ENCODE measurements around the gene TNIP2. TPM values are rescaled to one million over a fixed set of nuclear protein-coding genes. Genes with fewer than 3 reads are reported as not detected.

TNIP2 gene
- total and polyA plus RNA-seq, 2 experiments from 2014 or later = 40.6 to 55.2 TPM

DNA sequence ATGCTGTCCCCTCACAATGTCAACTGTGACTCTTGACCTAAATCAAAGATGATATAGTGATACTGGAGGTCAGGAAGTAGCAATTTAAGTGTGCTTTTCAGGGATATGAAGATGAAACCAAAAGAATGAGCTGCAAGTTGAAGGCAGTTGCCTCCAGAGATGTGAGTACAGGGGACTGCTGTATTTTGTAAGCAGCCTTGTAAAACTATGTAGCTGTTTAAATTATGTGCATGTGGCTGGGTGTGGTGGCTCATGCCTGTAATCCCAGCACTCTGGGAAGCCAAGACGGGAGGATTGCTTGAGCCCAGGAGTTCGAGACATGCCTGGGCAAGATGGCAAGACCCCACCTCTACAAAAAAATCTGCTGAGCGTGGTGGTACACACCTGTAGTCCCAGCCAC, 15.1 kb upstream of the TNIP2 start:
- peak overlapping the region; percentile 43; the same call in 1 of the 2 replicates for H2AFZ ChIP-seq
- TF ChIP-seq EZH2 (IDR thresholded peaks at IDR 0.05; ENCODE audit: insufficient read depth, poor library complexity, severe bottlenecking) = no peak
- no peak for TF ChIP-seq EZH2phosphoT487 (IDR thresholded peaks at IDR 0.05; ENCODE audit: insufficient read depth, low read depth)
- no peaks in the 10 kb centered on the region; the same call in 1 of the 2 replicates for H3F3A ChIP-seq (ENCODE audit: insufficient read depth)
- H3K79me2 ChIP-seq (ENCODE audit: insufficient read depth) = no peaks in the 10 kb centered on the region
- in situ Hi-C loops (cut with MboI) = no loop called here
- H3K36me3 ChIP-seq (ENCODE audit: low read depth) = no peaks in the 10 kb centered on the region
- H3K27ac ChIP-seq = no peak overlapping the region
- no peaks in the 10 kb centered on the region for H3K27me3 ChIP-seq (replicated peaks; ENCODE audit: insufficient read depth)
- H4K20me1 ChIP-seq (ENCODE audit: insufficient read depth) = no peaks in the 10 kb centered on the region
- H3K4me3 ChIP-seq = no peak overlapping the region
- 38 to 50% methylated on average over 3 of the region's 3 CpGs for WGBS, 2 experiments (ENCODE audit: low coverage in 1 of 2, low lambda C conversion rate in 2 of 2, missing lambda C conversion rate in 2 of 2)
- no peak for DNase-seq
- H3K9me3 ChIP-seq (ENCODE audit: low read depth) = no peaks in the 10 kb centered on the region
- H3K9me2 ChIP-seq (ENCODE audit: insufficient read depth) = no peaks in the 10 kb centered on the region
- H3K4me1 ChIP-seq (ENCODE audit: insufficient read depth) = no peaks in the 10 kb centered on the region
- no peak overlapping the region for H3K4me2 ChIP-seq (ENCODE audit: unreplicated experiment)
- no peak overlapping the region for H3K9ac ChIP-seq

- in situ Hi-C loops (cut with MboI) = no loop called here
- no peaks in the 10 kb centered on the region for H3K4me1 ChIP-seq (ENCODE audit: insufficient read depth)
- H3K9me2 ChIP-seq (ENCODE audit: insufficient read depth) = no peaks in the 10 kb centered on the region
- H3K4me2 ChIP-seq (ENCODE audit: unreplicated experiment) = no peak overlapping the region
- H3F3A ChIP-seq (ENCODE audit: insufficient read depth) = peaks cover 3% of the 10 kb centered on the region; the same call in 1 of the 2 replicates
- no peak for DNase-seq
- 81 to 86% methylated on average over 15 of the region's 15 CpGs for WGBS, 2 experiments (ENCODE audit: low coverage in 1 of 2, low lambda C conversion rate in 2 of 2, missing lambda C conversion rate in 2 of 2)
- no peak overlapping the region for H3K27ac ChIP-seq
- H3K9me3 ChIP-seq (ENCODE audit: low read depth) = no peaks in the 10 kb centered on the region
- H3K4me3 ChIP-seq = no peak overlapping the region
- no peaks in the 10 kb centered on the region for H3K79me2 ChIP-seq (ENCODE audit: insufficient read depth)
- TF ChIP-seq EZH2 (IDR thresholded peaks at IDR 0.05; ENCODE audit: insufficient read depth, poor library complexity, severe bottlenecking) = no peak
- no peak for TF ChIP-seq EZH2phosphoT487 (IDR thresholded peaks at IDR 0.05; ENCODE audit: insufficient read depth, low read depth)
- H3K9ac ChIP-seq = no peak overlapping the region
- no peaks in the 10 kb centered on the region for H3K36me3 ChIP-seq (ENCODE audit: low read depth)
- H4K20me1 ChIP-seq (ENCODE audit: insufficient read depth) = no peaks in the 10 kb centered on the region
- H3K27me3 ChIP-seq (replicated peaks; ENCODE audit: insufficient read depth) = no peaks in the 10 kb centered on the region
- H2AFZ ChIP-seq = no peak overlapping the region
Observed at GRCh38 chr4:2768921-2769336, 12.8 kb upstream of the TNIP2 start.

GRCh38 chr4:2768124-2768523, 12.0 kb upstream of the TNIP2 start:
- Histone ChIP-seq H3F3A (ENCODE audit: insufficient read depth) (peaks cover 3% of the 10 kb centered on the region; the same call in 1 of the 2 replicates), H3K9me2 (ENCODE audit: insufficient read depth) (no peaks in the 10 kb centered on the region), H4K20me1 (ENCODE audit: insufficient read depth) (no peaks in the 10 kb centered on the region), H3K9me3 (ENCODE audit: low read depth) (no peaks in the 10 kb centered on the region), H3K9ac (no peak overlapping the region), H2AFZ (no peak overlapping the region), H3K27me3 (replicated peaks; ENCODE audit: insufficient read depth) (no peaks in the 10 kb centered on the region), H3K36me3 (ENCODE audit: low read depth) (no peaks in the 10 kb centered on the region), H3K4me1 (ENCODE audit: insufficient read depth) (no peaks in the 10 kb centered on the region), H3K79me2 (ENCODE audit: insufficient read depth) (no peaks in the 10 kb centered on the region), H3K4me3 (no peak overlapping the region), H3K27ac (no peak overlapping the region), H3K4me2 (ENCODE audit: unreplicated experiment) (no peak overlapping the region)
- DNase-seq = no peak
- 82 to 85% methylated on average over 9 of the region's 9 CpGs for WGBS, 2 experiments (ENCODE audit: low coverage in 1 of 2, low lambda C conversion rate in 2 of 2, missing lambda C conversion rate in 2 of 2)
- TF ChIP-seq EZH2 (IDR thresholded peaks at IDR 0.05; ENCODE audit: insufficient read depth, poor library complexity, severe bottlenecking) (no peak), EZH2phosphoT487 (IDR thresholded peaks at IDR 0.05; ENCODE audit: insufficient read depth, low read depth) (no peak)
- in situ Hi-C loops (cut with MboI) = no loop called here

DNA sequence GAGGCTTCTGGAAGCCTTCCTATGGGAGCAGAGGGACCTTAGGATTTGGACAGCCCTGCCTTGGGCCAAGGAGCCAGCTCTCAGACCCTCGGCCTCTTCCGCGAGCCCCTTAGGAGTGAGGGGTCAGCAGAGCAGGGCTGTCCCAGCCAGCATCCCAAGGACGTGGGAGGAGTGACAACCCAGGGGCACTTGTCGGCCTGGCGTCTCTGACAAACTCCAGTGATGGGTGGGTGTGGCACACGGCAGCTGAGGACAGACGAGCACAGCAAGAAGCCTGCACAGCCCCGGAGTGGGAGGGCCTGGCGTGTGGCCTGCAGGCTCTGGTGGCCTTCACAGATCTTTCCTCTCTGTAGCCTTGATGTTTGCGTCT, 11.6 kb upstream of the TNIP2 start:
- Histone ChIP-seq H3K4me2 (ENCODE audit: unreplicated experiment) (no peak overlapping the region), H3K4me1 (ENCODE audit: insufficient read depth) (no peaks in the 10 kb centered on the region), H3K36me3 (ENCODE audit: low read depth) (no peaks in the 10 kb centered on the region), H3K9me3 (ENCODE audit: low read depth) (no peaks in the 10 kb centered on the region), H3K4me3 (no peak overlapping the region), H2AFZ (no peak overlapping the region), H3F3A (ENCODE audit: insufficient read depth) (peaks cover 3% of the 10 kb centered on the region; the same call in 1 of the 2 replicates), H3K27ac (no peak overlapping the region), H4K20me1 (ENCODE audit: insufficient read depth) (no peaks in the 10 kb centered on the region), H3K9me2 (ENCODE audit: insufficient read depth) (no peaks in the 10 kb centered on the region), H3K27me3 (replicated peaks; ENCODE audit: insufficient read depth) (no peaks in the 10 kb centered on the region), H3K79me2 (ENCODE audit: insufficient read depth) (no peaks in the 10 kb centered on the region), H3K9ac (no peak overlapping the region)
- WGBS, 2 experiments (ENCODE audit: low coverage in 1 of 2, low lambda C conversion rate in 2 of 2, missing lambda C conversion rate in 2 of 2) = 37 to 41% methylated on average over 11 of the region's 11 CpGs
- DNase-seq = no peak
- in situ Hi-C loops (cut with MboI) = no loop called here
- TF ChIP-seq EZH2 (IDR thresholded peaks at IDR 0.05; ENCODE audit: insufficient read depth, poor library complexity, severe bottlenecking) = no peak
- TF ChIP-seq EZH2phosphoT487 (IDR thresholded peaks at IDR 0.05; ENCODE audit: insufficient read depth, low read depth) = no peak
